ES-I3 (cell line): ENCODE measurements around the gene LSMEM2.

Source experiments
- H3K36me3 ChIP-seq: 2 replicates; pipeline ENCODE4 v1.6.1; 2013; ENCODE audit warnings: mild to moderate bottlenecking, low read length, control low read depth, moderate library complexity; ENCODE audit not compliant: insufficient read depth
- H3K4me1 ChIP-seq: 2 replicates; pipeline ENCODE4 v1.6.1; 2013; ENCODE audit warnings: mild to moderate bottlenecking, control low read depth, low read length; ENCODE audit not compliant: insufficient read depth
- H3K9ac ChIP-seq: 2 replicates; pipeline ENCODE4 v1.6.1; 2013; ENCODE audit warnings: low read depth, mild to moderate bottlenecking, low read length, moderate library complexity
- H3K9me3 ChIP-seq: 2 replicates; pipeline ENCODE4 v1.6.1; 2013; ENCODE audit warnings: mild to moderate bottlenecking, low read length, moderate library complexity; ENCODE audit not compliant: control insufficient read depth, insufficient read depth

LSMEM2 gene

DNA sequence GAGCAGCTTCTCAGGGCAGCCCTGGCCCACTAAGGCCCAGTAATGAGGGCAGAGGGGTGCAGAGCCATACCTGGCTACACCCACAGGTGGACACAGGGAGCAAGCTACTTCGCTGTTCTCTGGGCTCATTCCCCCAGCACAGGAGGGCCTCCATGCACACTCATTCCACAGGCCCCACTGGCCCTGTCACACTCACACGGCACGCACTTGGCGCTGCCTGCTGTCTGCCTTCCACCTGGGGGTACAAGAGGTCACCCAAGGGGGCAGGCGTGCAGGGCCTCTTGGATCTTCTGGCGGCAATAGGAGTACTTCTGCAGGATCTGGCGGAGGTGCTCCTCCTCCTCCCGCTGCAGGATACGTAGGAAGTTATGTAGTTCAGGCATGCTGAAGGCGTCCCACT, 51.4 kb downstream of the LSMEM2 start:
- H3K36me3 ChIP-seq, result peaks cover 4% of the 10 kb centered on the region
- no peaks in the 10 kb centered on the region for H3K4me1 ChIP-seq
- H3K9me3 ChIP-seq, result no peaks in the 10 kb centered on the region
- H3K9ac ChIP-seq, result no peak overlapping the region

DNA sequence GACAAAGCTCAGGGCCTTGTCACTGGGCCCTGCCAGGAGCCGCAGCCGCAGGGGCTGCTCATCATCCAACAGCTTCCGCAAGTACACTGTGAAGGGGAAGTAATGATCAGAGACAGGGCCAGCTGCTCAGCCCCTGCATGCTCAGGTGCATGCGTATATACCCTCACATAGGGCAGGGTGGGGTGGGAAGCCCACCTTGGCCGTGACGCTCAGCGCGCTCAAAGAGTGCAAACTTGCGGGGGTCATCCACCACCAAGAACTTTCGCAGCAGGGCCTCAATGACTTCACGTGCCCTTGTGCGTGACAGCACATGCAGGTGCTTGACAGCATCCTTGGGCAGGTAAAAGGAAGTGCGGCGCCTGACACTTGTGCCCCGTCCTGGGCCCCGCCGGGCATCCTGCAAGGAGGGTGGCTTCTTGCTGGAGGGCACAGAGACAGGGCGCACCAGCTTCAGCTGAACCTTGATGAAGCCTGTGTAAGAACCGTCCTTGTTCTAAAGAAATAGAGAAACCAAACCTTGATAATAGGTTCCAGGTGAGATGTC, 52.5 kb downstream of the LSMEM2 start:
- Histone ChIP-seq H3K9ac (no peak overlapping the region), H3K4me1 (no peaks in the 10 kb centered on the region), H3K36me3 (peaks cover 4% of the 10 kb centered on the region)

DNA sequence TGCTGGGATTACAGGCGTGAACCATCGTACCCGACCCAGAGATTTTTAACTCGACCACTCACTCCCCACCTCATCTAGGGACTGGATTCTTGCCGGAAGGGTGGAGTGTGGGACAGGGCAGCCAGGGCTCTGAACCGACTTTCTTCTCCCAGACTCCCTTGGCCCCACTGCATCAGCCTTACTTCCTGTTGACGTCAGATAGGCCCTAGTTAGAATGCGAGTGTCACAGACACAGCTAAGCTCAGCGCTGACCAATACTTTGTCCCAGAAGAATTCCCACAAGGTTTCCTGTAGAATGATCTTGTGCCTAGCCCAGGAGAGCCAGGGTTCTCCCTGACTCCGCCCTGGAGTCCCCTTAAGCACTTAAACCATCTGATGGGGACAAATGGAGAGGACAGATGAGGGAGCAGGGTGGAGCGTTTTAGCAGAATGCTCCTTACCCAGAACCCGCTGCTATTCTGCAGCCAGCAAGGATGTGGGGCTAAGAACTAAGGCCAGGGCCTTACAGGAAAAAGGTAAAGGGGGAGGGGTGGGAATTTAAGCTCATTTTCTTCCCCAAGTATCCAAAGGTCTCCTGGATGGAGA, 54.9 kb downstream of the LSMEM2 start:
- H3K9ac ChIP-seq, result no peak overlapping the region
- peaks cover 4% of the 10 kb centered on the region for H3K36me3 ChIP-seq
- no peaks in the 10 kb centered on the region for H3K9me3 ChIP-seq
- H3K4me1 ChIP-seq, result peaks cover 3% of the 10 kb centered on the region; the same call in 1 of the 2 replicates

More for the DNA sequence above, 52.5 kb downstream of the LSMEM2 start:
- no peaks in the 10 kb centered on the region for H3K9me3 ChIP-seq

DNA sequence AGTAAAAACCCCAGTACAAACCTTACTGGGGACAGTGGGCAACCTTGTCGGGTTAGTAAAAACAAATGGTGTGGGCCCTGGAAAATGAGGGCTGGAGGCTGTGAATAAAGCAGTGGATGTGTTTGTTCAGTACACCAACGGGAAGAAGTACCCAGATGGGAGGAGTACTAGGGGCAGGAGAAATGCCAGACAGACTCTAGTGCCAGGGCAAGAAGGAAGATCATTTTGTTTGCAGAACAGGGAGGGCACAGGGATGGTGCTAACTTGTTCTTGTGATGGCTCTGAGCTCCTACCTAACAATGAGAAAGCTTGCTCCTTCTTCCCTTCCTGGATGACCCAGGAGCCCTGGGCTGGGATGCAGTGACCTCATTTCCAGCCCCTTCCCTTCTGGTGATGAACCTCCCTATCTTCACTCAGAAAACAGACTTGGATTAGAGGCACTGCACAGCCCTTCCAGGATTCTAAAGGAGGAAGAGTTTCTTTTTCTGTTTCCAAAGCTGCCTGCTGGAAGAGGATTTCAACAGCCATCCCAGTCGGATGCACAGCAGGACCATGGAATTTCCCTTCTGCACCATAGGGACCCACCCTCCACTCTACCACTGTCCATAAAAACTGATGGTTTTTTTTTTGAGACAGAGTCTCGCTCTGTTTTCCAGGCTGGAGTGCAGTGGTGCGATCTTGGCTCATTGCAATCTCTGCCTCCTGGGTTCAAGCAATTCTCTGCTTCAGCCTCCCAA, 55.6 kb downstream of the LSMEM2 start:
- H3K9ac ChIP-seq, result no peak overlapping the region
- H3K9me3 ChIP-seq, result no peaks in the 10 kb centered on the region
- H3K36me3 ChIP-seq, result peaks cover 4% of the 10 kb centered on the region
- H3K4me1 ChIP-seq, result peaks cover 5% of the 10 kb centered on the region

DNA sequence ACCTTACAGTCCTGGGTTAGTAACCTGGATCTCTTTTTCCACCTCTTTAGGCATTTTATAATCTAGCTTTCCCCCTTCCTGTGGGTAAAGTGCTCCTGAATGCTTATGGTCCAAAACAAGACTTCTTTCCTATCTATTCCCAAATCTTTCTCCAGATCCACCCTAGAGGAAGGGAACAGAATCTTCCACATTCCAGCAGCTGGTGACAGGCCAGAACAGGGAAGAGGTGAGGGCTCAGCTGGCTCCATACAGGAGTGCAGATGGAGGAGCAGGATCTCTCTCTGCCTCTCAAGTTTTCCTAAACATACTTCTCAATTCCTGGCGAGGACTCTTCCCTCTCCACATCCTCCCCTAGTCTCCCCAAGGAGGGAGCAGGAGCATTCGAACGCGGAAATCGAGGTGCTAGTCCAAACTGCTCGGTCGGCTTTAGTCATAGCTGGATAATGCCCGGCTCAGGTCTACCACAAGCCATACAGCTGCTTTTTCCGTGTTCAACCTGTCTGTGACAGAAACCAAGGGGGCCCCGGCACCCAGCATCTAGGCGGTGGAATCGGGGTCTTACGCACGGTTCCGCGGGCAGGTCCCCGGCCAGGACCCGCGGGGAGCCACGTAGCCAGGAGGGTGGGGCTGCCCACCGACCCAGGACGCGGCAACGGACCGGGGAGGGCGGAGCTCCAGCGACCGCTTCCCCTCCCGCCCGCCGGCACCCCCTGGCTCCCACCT, 57.7 kb downstream of the LSMEM2 start:
- peaks cover 4% of the 10 kb centered on the region for H3K36me3 ChIP-seq
- H3K4me1 ChIP-seq, result peaks cover 5% of the 10 kb centered on the region
- H3K9me3 ChIP-seq, result no peaks in the 10 kb centered on the region
- peak overlapping the region; percentile 87 for H3K9ac ChIP-seq

DNA sequence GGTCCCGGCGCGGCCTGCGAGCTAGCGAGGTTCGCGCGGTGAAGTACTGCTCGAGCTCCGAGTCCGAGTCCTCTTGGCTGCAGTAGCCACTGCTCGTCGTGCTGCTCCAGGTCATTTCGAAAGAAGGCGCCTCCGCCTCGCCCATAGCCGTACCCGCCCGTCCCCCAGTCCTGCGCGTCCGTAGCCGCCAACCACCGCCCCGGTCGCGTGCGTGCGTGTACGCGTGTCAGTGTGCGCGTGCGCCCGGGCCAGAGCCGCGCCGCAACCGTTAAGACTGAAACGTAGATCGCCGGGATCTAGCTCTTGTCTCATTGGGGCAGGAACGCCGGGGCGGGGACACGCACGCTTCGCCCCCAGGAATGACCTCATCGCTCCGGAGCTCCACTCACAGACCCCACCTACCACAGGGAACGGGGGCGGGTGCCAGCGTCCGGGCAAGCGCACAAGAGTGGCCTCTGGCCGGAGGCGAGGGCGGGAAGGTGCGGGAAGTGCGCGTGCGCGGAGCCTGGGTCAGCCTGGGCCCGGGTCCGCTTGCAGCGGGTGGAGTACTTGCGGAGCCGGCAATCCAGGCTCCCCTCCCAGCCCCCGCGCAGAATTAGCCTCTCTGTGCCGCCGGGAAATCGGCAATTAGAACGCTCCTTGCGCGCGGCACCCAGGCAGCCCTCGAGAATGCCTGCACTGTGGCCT, 58.4 kb downstream of the LSMEM2 start:
- Histone ChIP-seq H3K9me3 (no peaks in the 10 kb centered on the region), H3K36me3 (peaks cover 4% of the 10 kb centered on the region), H3K4me1 (peaks cover 5% of the 10 kb centered on the region), H3K9ac (peak overlapping the region; percentile 87)
